MV-4-11 (cell line): ENCODE results near the gene TKT.

Experiments
- DNase-seq: peaks from one replicate; lab custom pipeline; 2025; lab: John Stamatoyannopoulos, UW

Gene TKT

DNA sequence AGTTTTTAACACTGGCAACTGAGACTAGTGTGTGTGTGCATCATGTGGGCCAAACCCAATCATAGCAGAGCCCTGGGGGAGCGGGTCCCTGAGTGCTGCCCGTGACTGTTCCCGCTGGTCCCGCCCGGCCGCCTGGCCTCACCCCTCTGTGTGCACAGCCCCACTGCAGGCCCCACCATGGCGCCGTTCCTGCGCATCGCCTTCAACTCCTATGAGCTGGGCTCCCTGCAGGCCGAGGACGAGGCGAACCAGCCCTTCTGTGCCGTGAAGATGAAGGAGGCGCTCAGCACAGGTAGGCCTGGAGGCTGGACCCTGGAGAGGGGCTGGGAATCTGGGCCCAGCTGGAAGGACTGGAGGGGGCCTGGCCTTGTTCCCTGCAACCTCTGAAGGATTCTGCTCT is 77.6 kb downstream of the TKT start:
- DNase-seq: no peak

- no peak for DNase-seq
Observed at GRCh38 chr3:53175613-53176540, 79.9 kb downstream of the TKT start.
